HG03342 (cell line): ENCODE results near the gene ARSJ.

Experiments used
- ATAC-seq: cut with Tn5 transposase; IDR thresholded peaks from one replicate; pipeline ENCODE4 v1.9.1; 2021; ENCODE audit warnings: mild to moderate bottlenecking, moderate library complexity; ENCODE audit not compliant: unreplicated experiment

ARSJ gene

GRCh38 chr4:113990886-113991285 is 11.4 kb upstream of the ARSJ start:
- ATAC-seq = no peak

DNA sequence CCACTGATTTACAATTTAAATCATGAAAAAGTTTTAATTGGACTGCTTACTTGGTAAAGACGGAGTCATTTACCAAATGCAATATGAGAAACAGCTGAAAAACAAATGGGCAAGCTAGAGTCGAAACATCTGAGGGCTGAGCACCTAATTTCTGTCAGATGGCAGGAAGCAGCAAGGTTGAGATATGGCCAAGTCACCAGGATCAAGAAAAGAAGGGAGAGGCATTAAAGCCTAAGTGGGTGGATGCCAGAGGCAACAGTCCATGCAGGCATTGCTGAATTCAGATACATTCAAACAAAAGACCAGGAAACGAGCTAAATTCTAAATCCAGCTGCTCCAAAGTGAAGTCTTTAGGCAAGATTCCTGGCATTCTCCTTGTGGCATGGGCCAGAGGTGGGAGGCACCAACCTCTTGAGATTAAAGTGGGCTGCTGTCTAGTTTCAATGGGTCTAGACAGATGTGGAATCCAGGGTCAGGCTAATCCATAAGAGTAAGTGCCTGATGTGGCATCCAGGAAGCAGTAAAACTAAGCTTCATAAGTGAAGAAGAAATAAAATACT is 8.0 kb upstream of the ARSJ start:
- no peak for ATAC-seq

DNA sequence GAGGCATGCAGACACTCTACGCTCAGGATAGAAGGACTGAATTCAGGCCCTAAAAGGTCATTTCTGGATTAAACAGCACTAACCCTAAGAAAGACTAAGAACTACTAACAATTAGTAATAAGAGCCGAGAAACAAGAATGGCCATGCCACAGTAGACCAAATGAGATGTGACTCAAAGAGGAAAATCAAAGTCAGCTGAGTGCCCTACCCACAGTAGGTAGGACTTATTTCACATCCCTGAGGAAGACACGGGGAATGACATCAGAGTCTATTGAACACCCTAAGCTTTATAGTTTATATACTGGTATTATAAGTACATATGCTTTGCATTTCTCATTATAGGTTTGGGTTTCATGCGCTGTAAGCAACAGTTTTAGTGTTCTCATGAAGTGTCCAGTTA is 2.7 kb upstream of the ARSJ start:
- ATAC-seq = no peak

DNA sequence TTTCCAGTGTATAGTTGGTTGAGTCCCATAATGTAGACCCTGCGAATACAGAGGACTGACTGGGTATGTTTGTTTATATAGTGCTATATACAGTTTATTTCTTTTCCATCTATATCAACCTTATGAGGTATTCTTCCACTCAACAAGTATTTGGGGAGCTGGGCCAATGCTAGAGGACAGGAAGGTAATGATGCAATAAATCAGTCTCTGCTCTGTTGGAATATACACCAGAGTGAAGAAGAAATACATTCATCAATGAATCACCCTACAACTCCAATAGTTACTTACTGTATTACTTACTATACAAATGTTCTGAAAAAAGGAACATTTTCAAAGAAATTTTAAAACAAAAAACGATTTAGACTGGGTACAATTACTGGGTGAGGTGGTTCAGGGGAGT is 2.1 kb upstream of the ARSJ start:
- no peak for ATAC-seq

DNA sequence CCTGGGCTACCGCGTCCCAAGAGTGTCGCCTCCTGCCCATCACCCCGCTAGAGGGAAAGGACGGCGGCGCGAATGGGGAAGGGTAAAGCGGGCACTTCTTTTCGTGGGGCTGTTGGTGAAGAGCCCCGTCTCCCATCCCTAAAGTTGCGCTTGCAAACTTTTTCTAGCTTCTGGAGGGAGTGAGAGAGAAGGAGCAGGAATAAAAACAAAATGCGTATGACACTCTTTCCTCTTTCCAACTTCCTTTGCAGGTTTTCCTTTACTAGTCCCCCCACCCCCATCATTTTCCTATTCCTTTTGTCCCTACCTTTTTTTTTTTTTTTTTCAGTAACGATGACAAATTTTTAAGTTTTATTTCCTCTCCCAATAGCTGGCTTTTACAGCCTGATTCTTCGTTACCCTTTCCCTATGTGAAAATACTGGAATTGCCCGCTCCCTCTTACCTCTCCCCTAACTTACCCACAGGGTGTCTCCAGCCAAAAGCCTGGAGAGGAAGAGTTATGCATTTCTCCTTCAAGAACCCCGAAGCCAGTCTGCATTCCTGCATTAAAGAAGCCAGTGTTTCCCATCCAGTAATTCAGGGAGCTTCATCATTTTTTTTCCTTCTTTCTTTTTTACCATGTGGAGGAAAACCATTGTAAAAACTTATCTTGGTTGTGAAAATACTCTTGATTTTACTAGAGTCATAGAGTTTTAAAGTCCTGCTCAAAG is 613 bp upstream of the ARSJ start:
- no peak for ATAC-seq

DNA sequence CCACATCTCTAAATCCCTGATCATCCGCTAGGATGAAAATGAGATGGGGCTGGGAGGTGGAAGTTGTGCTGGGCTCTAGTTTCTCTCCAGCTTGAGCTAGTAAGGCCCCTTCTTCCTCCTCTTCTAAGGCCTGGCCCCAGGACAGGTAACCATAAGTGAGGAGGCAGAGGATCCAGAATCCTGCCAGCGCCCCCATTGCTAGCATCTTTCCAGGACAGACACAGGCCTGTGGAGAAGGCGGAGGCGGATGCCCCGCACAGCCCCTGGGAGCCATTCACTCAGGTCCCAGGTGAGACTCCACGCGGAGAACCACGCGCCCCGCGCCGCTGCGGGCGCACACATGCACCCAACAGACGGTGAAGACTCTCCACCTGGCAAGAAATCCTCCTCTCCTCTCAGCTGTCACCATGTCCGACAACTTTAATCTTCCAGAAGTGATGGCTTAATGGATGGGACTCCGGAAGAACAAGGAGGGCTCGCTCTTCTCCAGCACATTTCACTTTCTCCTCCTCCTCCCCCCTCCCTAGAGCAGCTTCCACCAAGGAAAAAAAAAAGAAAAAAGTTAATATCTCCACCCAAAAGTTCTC is 793 bp downstream of the ARSJ start:
- no peak for ATAC-seq

- no peak for ATAC-seq
Measured at GRCh38 chr4:113978105-113978504, 1.3 kb downstream of the ARSJ start.

DNA sequence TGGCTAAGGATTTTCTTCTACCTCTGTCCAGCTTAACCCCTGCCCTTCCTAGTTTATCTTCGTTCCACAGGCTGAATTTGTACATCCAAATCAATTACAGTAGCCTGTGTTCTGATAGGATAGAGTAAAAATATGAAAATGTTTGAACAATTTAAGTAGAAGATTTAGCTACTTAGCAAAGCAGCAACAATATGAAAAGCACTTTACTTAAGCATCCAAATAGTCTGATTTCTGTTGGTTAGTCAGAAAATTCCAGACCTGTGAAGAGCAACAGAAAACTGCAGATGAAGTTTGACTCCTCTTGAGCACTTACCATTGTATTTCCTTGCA is 2.0 kb downstream of the ARSJ start:
- no peak for ATAC-seq

DNA sequence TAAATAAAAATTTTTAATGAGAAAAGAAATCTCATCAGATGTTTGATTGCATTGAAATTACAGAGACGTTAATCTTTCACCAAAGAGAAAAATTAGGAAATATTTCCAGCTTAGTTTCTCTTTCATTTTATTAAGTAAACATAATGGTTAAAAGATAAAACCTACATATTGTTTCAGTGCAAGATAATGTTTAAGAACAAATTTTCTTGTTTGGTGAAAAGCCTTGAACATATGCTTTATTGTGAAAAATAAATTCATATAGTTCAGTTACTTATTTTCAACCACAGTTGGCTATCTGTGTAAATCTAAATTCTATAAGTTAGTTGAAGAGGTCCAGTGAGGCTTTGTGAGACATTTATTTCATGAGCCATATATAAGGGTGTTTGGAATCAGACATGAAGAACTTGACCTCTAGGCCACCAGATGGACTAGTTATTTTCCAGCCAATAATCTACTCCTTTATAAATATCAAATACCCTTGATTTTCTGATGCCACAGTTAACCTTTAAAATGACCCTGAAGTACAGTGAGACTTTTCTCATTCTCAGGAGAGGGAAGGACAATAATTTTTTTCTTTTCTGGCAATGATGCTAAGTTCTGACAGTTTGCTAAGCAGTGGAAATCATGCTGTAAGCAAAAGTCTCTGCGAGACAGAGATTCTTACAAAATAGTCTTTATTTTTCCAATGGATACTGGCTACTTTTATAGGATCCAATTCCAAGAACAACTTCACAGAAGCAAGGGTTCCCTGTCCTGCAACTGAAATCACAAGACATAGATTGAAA is 2.5 kb downstream of the ARSJ start:
- no peak for ATAC-seq

- no peak for ATAC-seq
Measured at GRCh38 chr4:113975578-113975977, 3.9 kb downstream of the ARSJ start.

DNA sequence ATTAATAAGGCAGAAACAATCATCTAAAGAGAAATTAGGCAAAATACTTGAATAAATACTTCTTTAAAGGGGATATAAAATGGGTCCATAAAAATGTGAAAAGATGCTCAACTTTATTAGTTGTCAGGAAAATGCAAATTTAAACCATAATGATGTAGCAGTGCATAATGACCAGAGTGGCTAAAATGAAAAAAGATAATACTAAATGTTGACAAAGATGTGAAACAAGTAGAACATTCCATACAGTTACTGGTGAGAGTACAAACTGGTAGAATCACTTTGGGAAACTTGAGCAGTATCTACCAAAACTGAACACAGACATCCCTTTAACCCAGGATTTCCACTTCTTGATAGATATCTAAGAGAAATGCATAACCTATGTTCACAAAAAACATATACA is 5.0 kb downstream of the ARSJ start:
- no peak for ATAC-seq

DNA sequence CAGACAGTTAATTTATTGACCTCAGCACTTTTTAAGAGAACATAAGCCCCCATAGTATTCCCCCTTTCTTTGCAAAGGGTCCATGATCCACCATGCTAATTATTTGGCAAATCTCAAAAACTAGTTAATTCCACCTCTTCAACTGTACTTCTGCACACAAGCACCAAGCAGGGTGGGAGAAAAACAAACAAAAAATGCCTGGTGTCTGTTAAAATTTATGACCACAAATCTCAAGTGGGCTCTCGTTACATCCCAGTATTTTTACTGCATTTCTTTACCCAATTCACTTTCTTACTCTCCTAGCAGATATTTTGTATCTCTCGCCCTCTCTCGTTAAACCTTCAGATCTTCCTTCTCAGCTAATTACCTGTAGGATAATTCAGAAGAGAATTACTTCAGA is 6.1 kb downstream of the ARSJ start:
- ATAC-seq = no peak

DNA sequence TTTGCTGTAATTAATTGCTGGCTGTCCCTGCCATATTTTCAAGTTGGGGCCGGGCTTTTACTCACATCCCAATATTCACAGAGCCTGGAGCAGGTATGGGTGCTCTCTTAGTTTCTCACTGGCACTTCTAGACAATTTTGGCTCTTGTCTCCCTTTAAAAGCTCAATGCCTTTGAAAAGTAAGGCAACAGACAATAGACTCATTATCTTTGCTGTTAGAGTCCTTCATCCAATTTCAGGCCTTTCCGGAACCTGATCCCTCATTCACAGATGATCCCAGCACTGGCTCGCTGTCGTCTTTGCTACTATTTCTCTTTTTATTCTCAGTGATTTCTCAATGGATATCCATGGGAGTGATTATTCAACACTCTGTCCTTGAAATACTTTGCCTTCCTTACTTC is 6.7 kb downstream of the ARSJ start:
- no peak for ATAC-seq

- ATAC-seq = no peak
Measured at GRCh38 chr4:113971706-113972360, 7.6 kb downstream of the ARSJ start.

- ATAC-seq = no peak
Measured at GRCh38 chr4:113969709-113970334, 9.6 kb downstream of the ARSJ start.

GRCh38 chr4:113968473-113968872 is 11.0 kb downstream of the ARSJ start:
- ATAC-seq = no peak

DNA sequence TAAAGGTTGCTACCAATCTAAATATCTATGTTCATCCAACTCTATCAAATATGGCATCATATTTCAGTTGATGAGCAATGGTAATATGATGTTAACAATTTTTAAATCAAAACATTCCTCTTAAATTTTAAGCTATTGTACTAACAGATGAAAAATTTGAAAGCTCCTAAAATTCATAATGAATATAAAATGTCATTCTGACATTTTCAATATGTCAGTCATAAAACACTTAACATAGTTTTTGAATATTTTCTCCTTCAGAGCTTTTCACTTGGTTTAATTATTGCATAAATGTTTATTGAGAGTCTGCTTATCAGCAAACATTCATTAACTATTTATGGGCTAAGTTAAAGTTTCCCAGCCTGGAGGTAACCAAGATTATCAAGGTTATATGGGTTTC is 11.8 kb downstream of the ARSJ start:
- ATAC-seq = no peak

DNA sequence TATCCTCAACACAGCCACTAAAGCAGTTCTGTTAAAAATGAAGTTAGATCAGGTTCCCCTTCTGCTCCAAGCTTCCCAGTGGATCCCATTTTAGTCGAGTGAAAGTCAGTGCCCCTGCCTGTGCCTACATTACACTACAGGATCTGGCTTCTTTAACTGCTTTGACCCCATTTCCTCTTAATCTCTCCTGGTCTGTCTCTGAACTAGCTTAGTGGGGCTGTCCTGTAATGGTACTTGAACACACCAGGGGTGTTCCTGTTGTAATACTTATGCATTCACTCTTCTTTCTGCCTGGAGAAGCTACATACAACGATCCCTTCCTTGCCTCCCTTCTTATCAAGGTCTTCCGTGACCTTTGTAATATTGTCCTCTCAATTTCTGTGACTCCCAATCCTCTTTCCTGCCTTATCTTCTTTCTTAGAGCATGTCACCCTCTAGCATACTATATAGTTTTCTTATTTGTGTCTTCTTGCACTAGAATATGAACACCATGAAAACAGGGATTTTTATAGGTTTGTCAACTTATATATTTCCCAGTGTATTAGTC is 16.7 kb downstream of the ARSJ start:
- ATAC-seq = no peak

GRCh38 chr4:113962016-113962347 is 17.5 kb downstream of the ARSJ start:
- no peak for ATAC-seq

DNA sequence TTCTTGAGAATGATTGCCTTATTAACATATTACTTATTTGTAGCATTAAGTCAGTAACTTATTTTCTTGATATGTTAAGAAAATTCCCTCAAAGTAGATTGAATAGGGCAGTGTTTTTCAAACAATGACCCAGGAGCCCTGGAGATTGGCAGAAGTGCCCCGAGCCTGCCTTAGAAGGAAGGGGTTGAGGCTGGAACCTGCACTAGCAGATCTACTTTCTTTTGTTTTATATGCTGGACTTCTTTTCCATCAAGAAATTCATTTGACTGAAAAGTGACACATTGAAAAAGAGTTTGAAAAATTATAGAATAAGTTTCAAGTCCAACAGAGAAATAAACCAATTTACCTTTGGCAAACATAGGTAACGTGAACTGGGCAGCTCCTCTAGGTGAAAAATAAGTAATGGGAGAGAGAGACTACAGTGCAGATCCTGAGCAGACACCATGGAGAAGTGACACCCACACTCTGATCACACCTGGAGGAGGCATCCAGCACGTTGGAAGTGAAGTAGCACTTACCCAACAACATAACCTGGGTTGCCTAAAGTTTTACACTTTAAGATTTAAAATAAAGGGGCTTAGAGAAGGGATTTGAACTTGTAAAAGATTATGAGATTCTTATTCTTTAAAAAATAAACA is 18.6 kb downstream of the ARSJ start:
- ATAC-seq = no peak
